Measurements from ENCODE around the gene C6orf132.

GRCh38 chr6:42190554-42191183 is 48.2 kb upstream of the C6orf132 start:
- TF ChIP-seq FOXM1 (IDR thresholded peaks at IDR 0.05; ENCODE audit: borderline replicate concordance) (no peak), SUZ12 (IDR thresholded peaks at IDR 0.05) (no peak), PKNOX1 (IDR thresholded peaks at IDR 0.05) (no peak), HDGF (IDR thresholded peaks at IDR 0.05; ENCODE audit: borderline replicate concordance) (no peak), BHLHE40 (IDR thresholded peaks at IDR 0.05; ENCODE audit: borderline replicate concordance) (no peak), ARNT (IDR thresholded peaks at IDR 0.05) (no peak), ELF4 (IDR thresholded peaks at IDR 0.05) (no peak), SP1 (IDR thresholded peaks at IDR 0.05) (no peak), ZNF384 (IDR thresholded peaks at IDR 0.05) (no peak), FOXK2 (IDR thresholded peaks at IDR 0.05) (no peak), FOXA1 (IDR thresholded peaks at IDR 0.05) (no peak)

All from HEK293T (cell line).